CD14-positive monocyte (primary cell): ENCODE results near the gene CHN2. TPM values are rescaled to one million over a fixed set of nuclear protein-coding genes. Genes with fewer than 3 reads are reported as not detected.

Experiments used
- DNase-seq, 3 donors: peaks; one replicate each; pipeline ENCODE4 v3.0.0-alpha.2; 2011 to 2022
- H2AFZ ChIP-seq: 2 replicates; pipeline ENCODE4 v1.6.0; 2012; ENCODE audit warnings: mild to moderate bottlenecking, low read depth, low read length, inconsistent platforms; ENCODE audit not compliant: insufficient read depth, poor library complexity, severe bottlenecking
- H3K27ac ChIP-seq, 2 donors: 1 replicate in 1 of 2; 2 replicates in 1 of 2; pipeline ENCODE4 v1.5.1; 2012 to 2013; ENCODE audit warnings: low read length in 2 of 2, control low read depth in 1 of 2, inconsistent platforms in 1 of 2, low read depth in 1 of 2, mild to moderate bottlenecking in 1 of 2
- H3K27me3 ChIP-seq, 2 donors: one replicate each; pipeline versions ENCODE4 v1.6.0 to v1.6.1; 2011 to 2013; ENCODE audit warnings: low read length in 2 of 2; ENCODE audit not compliant: control insufficient read depth in 2 of 2, insufficient read depth in 2 of 2
- H3K36me3 ChIP-seq, 2 donors: replicated peaks in 1 of 2; 1 replicate in 1 of 2; 2 replicates in 1 of 2; pipeline versions ENCODE4 v1.5.1 to v1.6.1; 2012 to 2013; ENCODE audit warnings: low read length in 2 of 2, control low read depth in 1 of 2, inconsistent platforms in 1 of 2, mild to moderate bottlenecking in 1 of 2; ENCODE audit not compliant: insufficient read depth in 2 of 2, control insufficient read depth in 1 of 2
- H3K4me1 ChIP-seq, 2 donors: 1 replicate in 1 of 2; 2 replicates in 1 of 2; pipeline versions ENCODE4 v1.5.1 to v1.6.1; 2012 to 2013; ENCODE audit warnings: low read length in 2 of 2, control low read depth in 1 of 2, inconsistent platforms in 1 of 2, mild to moderate bottlenecking in 1 of 2, moderate library complexity in 1 of 2; ENCODE audit not compliant: insufficient read depth in 2 of 2, control insufficient read depth in 1 of 2
- H3K4me2 ChIP-seq: replicated peaks from 2 replicates; pipeline ENCODE3; 2012; ENCODE audit warnings: low read length, moderate library complexity, mild to moderate bottlenecking; ENCODE audit not compliant: poor library complexity, severe bottlenecking; ENCODE audit errors: extremely low read depth
- H3K4me3 ChIP-seq, 3 experiments: fragments of 200-600 bp in 1 of 3; sonication (generic) in 1 of 3; replicated peaks in 1 of 3; 1 replicate in 2 of 3; 2 replicates in 1 of 3; pipeline ENCODE4 v1.5.1; 2011 to 2013; ENCODE audit warnings: low read length in 3 of 3, mild to moderate bottlenecking in 3 of 3, control low read depth in 2 of 3, low read depth in 2 of 3, inconsistent platforms in 1 of 3, moderate library complexity in 1 of 3
- H3K79me2 ChIP-seq: 2 replicates; pipeline ENCODE4 v1.6.0; 2012; ENCODE audit warnings: mild to moderate bottlenecking, control low read depth, inconsistent platforms, low read length, moderate library complexity; ENCODE audit not compliant: insufficient read depth
- H3K9ac ChIP-seq: 2 replicates; pipeline ENCODE4 v1.6.0; 2017; ENCODE audit warnings: low read length, mild to moderate bottlenecking; ENCODE audit not compliant: insufficient read depth, poor library complexity, severe bottlenecking
- H3K9me3 ChIP-seq, 2 donors: replicated peaks in 1 of 2; 1 replicate in 1 of 2; 2 replicates in 1 of 2; pipeline versions ENCODE4 v1.5.1 to v1.6.1; 2012 to 2013; ENCODE audit warnings: low read length in 2 of 2, control low read depth in 1 of 2; ENCODE audit not compliant: control insufficient read depth in 1 of 2, insufficient read depth in 1 of 2
- H4K20me1 ChIP-seq: 2 replicates; pipeline ENCODE4 v1.6.0; 2012; ENCODE audit warnings: mild to moderate bottlenecking, low read length, control low read depth, moderate library complexity; ENCODE audit not compliant: insufficient read depth
- H3K27ac Mint-ChIP-seq, 7 donors: one replicate each; pipeline ENCODE4 v1.8.0; 2020; ENCODE audit warnings: mild to moderate bottlenecking in 7 of 7, mixed read lengths in 7 of 7, moderate library complexity in 6 of 7, inconsistent platforms in 2 of 7
- H3K27me3 Mint-ChIP-seq, 3 donors: one replicate each; pipeline ENCODE4 v1.8.0; 2021 to 2022; ENCODE audit warnings: low read depth in 3 of 3, mild to moderate bottlenecking in 3 of 3, mixed read lengths in 3 of 3, moderate library complexity in 3 of 3, inconsistent platforms in 1 of 3
- H3K36me3 Mint-ChIP-seq, 2 donors: one replicate each; pipeline ENCODE4 v1.8.0; 2020; ENCODE audit warnings: mixed read lengths in 2 of 2, inconsistent platforms in 1 of 2, mild to moderate bottlenecking in 1 of 2
- H3K4me1 Mint-ChIP-seq: one replicate; pipeline ENCODE4 v1.8.0; 2020; ENCODE audit warnings: mild to moderate bottlenecking, mixed read lengths
- H3K4me3 Mint-ChIP-seq, 2 donors: one replicate each; pipeline ENCODE4 v1.8.0; 2020; ENCODE audit warnings: mild to moderate bottlenecking in 2 of 2, mixed read lengths in 2 of 2, moderate library complexity in 1 of 2
- H3K9me3 Mint-ChIP-seq, 7 donors: one replicate each; pipeline ENCODE4 v1.8.0; 2020 to 2022; ENCODE audit warnings: mixed read lengths in 7 of 7, mild to moderate bottlenecking in 6 of 7, moderate library complexity in 6 of 7, inconsistent platforms in 2 of 7
- WGBS: methylation state at CpG from one replicate; pipeline ENCODE4 v1.1.5; 2013; ENCODE audit warnings: missing lambda C conversion rate; ENCODE audit not compliant: insufficient coverage; 5-methylcytosine and 5-hydroxymethylcytosine counted together
- intact Hi-C, 2 donors: fragments of 100-400 bp; cut with micrococcal nuclease; formaldehyde crosslinking; loops; one replicate each; pipeline versions ENCODE4 v1.15.0 to v1.15.1; 2023
- polyA plus RNA-seq, 3 donors: library from polyadenylated mRNA; depleted of rRNA in 1 of 3; unstranded in 2 of 3; stranded (reverse) in 1 of 3; fragments of 300-500 nt in 2 of 3; fragments of >200 nt in 1 of 3; fragmentation: Illumina TruSeq in 2 of 3; gene quantifications; 1 replicate in 2 of 3; 2 replicates in 1 of 3; pipeline ENCODE4 v1.2.3, GENCODE V29; 2012 to 2021
- TF ChIP-seq, protein P1 (sequence below): fragments of 200-600 bp; IDR thresholded peaks from one replicate; pipeline ENCODE4 v1.8.0; 2022; ENCODE audit warnings: antibody characterized with exemption, mild to moderate bottlenecking

Gene CHN2
- polyA plus RNA-seq, 3 donors = 26.6 to 66.5 (median 44.8) TPM

DNA sequence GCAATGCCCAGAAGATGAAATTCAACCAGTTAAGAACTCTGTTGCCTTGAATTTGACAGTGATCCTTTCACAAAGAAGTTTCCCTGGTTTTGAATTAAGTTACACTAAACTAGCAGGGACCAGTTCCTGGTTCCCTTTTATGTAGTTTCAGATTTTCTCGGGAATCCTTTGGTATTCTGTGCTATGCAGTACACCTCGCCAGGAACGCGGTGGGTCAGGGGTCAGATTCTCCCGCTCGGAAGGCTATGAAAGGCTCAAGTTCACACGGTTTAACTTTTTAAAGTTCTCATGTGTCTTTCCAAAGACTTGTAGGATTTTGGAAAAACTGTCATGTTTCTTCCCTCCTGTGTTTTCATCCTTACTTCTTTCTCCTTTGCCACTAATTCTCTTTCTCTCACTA, 264.4 kb downstream of the CHN2 start:
- no peak overlapping the region for H3K27ac Mint-ChIP-seq
- Histone ChIP-seq H3K36me3 (no peaks in the 10 kb centered on the region), H3K4me1 (no peaks in the 10 kb centered on the region), H3K9me3 (no peaks in the 10 kb centered on the region), H4K20me1 (peaks cover 16% of the 10 kb centered on the region), H3K9ac (no peak overlapping the region), H3K27ac (no peak overlapping the region), H3K4me3 (no peak overlapping the region), H3K79me2 (no peaks in the 10 kb centered on the region), H3K4me2 (no peak overlapping the region), H2AFZ (no peak overlapping the region), H3K27me3 (no peaks in the 10 kb centered on the region)
- 86% methylated on average over 7 of the region's 7 CpGs for WGBS
- no peak for DNase-seq
- H3K4me1 Mint-ChIP-seq = no peaks in the 10 kb centered on the region
- peaks cover 0 to 2% (median 0%) of the 10 kb centered on the region in 3 donors for H3K27me3 Mint-ChIP-seq
- intact Hi-C loops = no loop called here
- H3K36me3 Mint-ChIP-seq = peaks cover 6 to 20% of the 10 kb centered on the region in 2 donors
- no peaks in the 10 kb centered on the region for H3K9me3 Mint-ChIP-seq
- H3K4me3 Mint-ChIP-seq = no peak overlapping the region
- TF ChIP-seq, protein P1, sequence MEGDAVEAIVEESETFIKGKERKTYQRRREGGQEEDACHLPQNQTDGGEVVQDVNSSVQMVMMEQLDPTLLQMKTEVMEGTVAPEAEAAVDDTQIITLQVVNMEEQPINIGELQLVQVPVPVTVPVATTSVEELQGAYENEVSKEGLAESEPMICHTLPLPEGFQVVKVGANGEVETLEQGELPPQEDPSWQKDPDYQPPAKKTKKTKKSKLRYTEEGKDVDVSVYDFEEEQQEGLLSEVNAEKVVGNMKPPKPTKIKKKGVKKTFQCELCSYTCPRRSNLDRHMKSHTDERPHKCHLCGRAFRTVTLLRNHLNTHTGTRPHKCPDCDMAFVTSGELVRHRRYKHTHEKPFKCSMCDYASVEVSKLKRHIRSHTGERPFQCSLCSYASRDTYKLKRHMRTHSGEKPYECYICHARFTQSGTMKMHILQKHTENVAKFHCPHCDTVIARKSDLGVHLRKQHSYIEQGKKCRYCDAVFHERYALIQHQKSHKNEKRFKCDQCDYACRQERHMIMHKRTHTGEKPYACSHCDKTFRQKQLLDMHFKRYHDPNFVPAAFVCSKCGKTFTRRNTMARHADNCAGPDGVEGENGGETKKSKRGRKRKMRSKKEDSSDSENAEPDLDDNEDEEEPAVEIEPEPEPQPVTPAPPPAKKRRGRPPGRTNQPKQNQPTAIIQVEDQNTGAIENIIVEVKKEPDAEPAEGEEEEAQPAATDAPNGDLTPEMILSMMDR = no peak

GRCh38 chr7:29459589-29459988, 265.0 kb downstream of the CHN2 start:
- Mint-ChIP-seq H3K27me3 (peaks cover 0 to 2% (median 0%) of the 10 kb centered on the region in 3 donors), H3K4me3 (no peak overlapping the region), H3K9me3 (no peaks in the 10 kb centered on the region), H3K27ac (no peak overlapping the region), H3K4me1 (no peaks in the 10 kb centered on the region), H3K36me3 (peaks cover 6 to 23% of the 10 kb centered on the region in 2 donors)
- Histone ChIP-seq H3K9ac (no peak overlapping the region), H3K79me2 (no peaks in the 10 kb centered on the region), H3K4me1 (no peaks in the 10 kb centered on the region), H3K9me3 (no peaks in the 10 kb centered on the region), H4K20me1 (peaks cover 21% of the 10 kb centered on the region), H3K4me3 (no peak overlapping the region), H3K4me2 (no peak overlapping the region), H3K27ac (no peak overlapping the region), H3K27me3 (no peaks in the 10 kb centered on the region), H3K36me3 (no peaks in the 10 kb centered on the region), H2AFZ (no peak overlapping the region)
- DNase-seq = no peak
- 100% methylated on average over 3 of the region's 8 CpGs for WGBS
- TF ChIP-seq, protein P1 = no peak
- intact Hi-C loops = no loop called here
